Transverse colon (tissue), 4 donors: ENCODE results near the gene CASP2. TPM values are rescaled to one million over a fixed set of nuclear protein-coding genes. Genes with fewer than 3 reads are reported as not detected.

Experiments
- DNase-seq: peaks from one replicate; pipeline ENCODE4 v3.0.0-alpha.2; 2019
- H3K27ac ChIP-seq, 4 donors: fragments of 200-600 bp; sonication (generic); 2 replicates each; pipeline ENCODE4 v1.5.1; 2016 to 2018; ENCODE audit warnings: inconsistent platforms in 4 of 4
- H3K27me3 ChIP-seq: fragments of 200-600 bp; sonication (generic); 2 replicates; pipeline ENCODE4 v1.5.1; 2017; ENCODE audit warnings: inconsistent platforms
- H3K36me3 ChIP-seq, 4 donors: fragments of 200-600 bp; sonication (generic); 2 replicates each; pipeline ENCODE4 v1.5.1; 2017 to 2019; ENCODE audit warnings: inconsistent platforms in 4 of 4
- H3K4me1 ChIP-seq, 4 donors: fragments of 200-600 bp; sonication (generic); 2 replicates each; pipeline ENCODE4 v1.5.1; 2017 to 2020; ENCODE audit warnings: inconsistent platforms in 4 of 4
- H3K4me3 ChIP-seq, 4 donors: fragments of 200-600 bp; sonication (generic); 1 replicate in 1 of 4; 2 replicates in 3 of 4; pipeline versions ENCODE4 v1.5.1 to v1.6.1; 2017 to 2019; ENCODE audit warnings: inconsistent platforms in 4 of 4
- H3K9me3 ChIP-seq, 2 donors: fragments of 200-600 bp; sonication (generic); 2 replicates each; pipeline ENCODE4 v1.5.1; 2017 to 2019; ENCODE audit warnings: inconsistent platforms in 2 of 2
- CTCF ChIP-seq, 5 experiments: fragments of 200-600 bp in 3 of 5; fragments of 450-650 bp in 2 of 5; sonication (generic) in 3 of 5; IDR thresholded peaks; 1 replicate in 2 of 5; 2 replicates in 3 of 5; pipeline ENCODE4 v1.5.1; 2016 to 2017; ENCODE audit warnings: antibody characterized with exemption in 5 of 5, inconsistent platforms in 3 of 5, mild to moderate bottlenecking in 2 of 5, moderate library complexity in 1 of 5
- EP300 ChIP-seq: sonication (generic); formaldehyde crosslinking; IDR thresholded peaks from one replicate; pipeline ENCODE4 v1.6.1; 2017; ENCODE audit warnings: antibody characterized with exemption, low read depth
- POLR2A ChIP-seq: fragments of 450-650 bp; IDR thresholded peaks from one replicate; pipeline ENCODE4 v1.6.1; 2016; ENCODE audit warnings: antibody characterized with exemption, mild to moderate bottlenecking, moderate library complexity
- POLR2AphosphoS5 ChIP-seq, 3 donors: sonication (generic); formaldehyde crosslinking; IDR thresholded peaks; one replicate each; pipeline ENCODE4 v1.6.1; 2016; ENCODE audit warnings: antibody characterized with exemption in 3 of 3
- WGBS, 2 donors: methylation state at CpG; one replicate each; pipeline ENCODE4 v1.1.5; 2018; ENCODE audit warnings: low coverage in 1 of 2; 5-methylcytosine and 5-hydroxymethylcytosine counted together
- in situ Hi-C, 4 donors: fragments of 200-750 bp; cut with MboI; loops; one replicate each; pipeline versions ENCODE4 v1.15.0 to v1.15.1; 2017; ENCODE audit warnings: low sequenced_read_pairs in 3 of 4, low pct_ligation_motif_present in 1 of 4, low pct_unique_long_range_greater_than_20kb in 1 of 4
- intact Hi-C: fragments of 100-400 bp; cut with DNase I; formaldehyde crosslinking; loops from one replicate; pipeline ENCODE4 v1.15.1; 2023; ENCODE audit warnings: low total_unique reads
- total RNA-seq, 4 donors: library from RNA; depleted of rRNA; stranded (reverse); fragments of >200 nt; gene quantifications; one replicate each; pipeline ENCODE4 v1.1.0, GENCODE V29; 2016

Gene CASP2
- total RNA-seq, 4 donors from 2014 or later: 13.5 to 38.9 (median 17.6) TPM

GRCh38 chr7:143269251-143269650 lies 18.9 kb upstream of the CASP2 start:
- in situ Hi-C loops: no loop called here
- H3K4me3 ChIP-seq: no peak overlapping the region
- H3K9me3 ChIP-seq: no peaks in the 10 kb centered on the region
- peaks cover 0 to 17% (median 7%) of the 10 kb centered on the region in 4 donors for H3K36me3 ChIP-seq
- TF ChIP-seq POLR2A (no peak), POLR2AphosphoS5 (IDR thresholded peaks at IDR 0.05) (no peak), EP300 (no peak), CTCF (IDR thresholded peaks at IDR 0.05) (no peak)
- peak overlapping the region; percentile 68 to 80 (median 70) for H3K27ac ChIP-seq
- H3K4me1 ChIP-seq: peaks cover 8 to 39% (median 28%) of the 10 kb centered on the region in 4 donors
- intact Hi-C loops: no loop called here
- WGBS, 2 donors: 52% methylated on average over 5 of the region's 5 CpGs; no CpG with 5 or more reads in 1 of the 2 donors
- H3K27me3 ChIP-seq: no peaks in the 10 kb centered on the region
- peak; percentile 72 for DNase-seq

GRCh38 chr7:143271240-143271639 lies 16.9 kb upstream of the CASP2 start:
- Histone ChIP-seq H3K9me3 (no peaks in the 10 kb centered on the region), H3K27me3 (no peaks in the 10 kb centered on the region), H3K4me3 (no peak overlapping the region), H3K27ac (no peak overlapping the region), H3K36me3 (peaks cover 0 to 17% (median 7%) of the 10 kb centered on the region in 4 donors), H3K4me1 (peaks cover 0 to 26% (median 17%) of the 10 kb centered on the region in 4 donors)
- in situ Hi-C loops: no loop called here
- no peak for TF ChIP-seq EP300
- DNase-seq: no peak
- intact Hi-C loops: no loop called here
- WGBS, 2 donors: 60 to 70% methylated on average over 1 of the region's 1 CpG

- Histone ChIP-seq H3K4me3 (no peak overlapping the region), H3K27me3 (no peaks in the 10 kb centered on the region), H3K27ac (no peak overlapping the region), H3K9me3 (no peaks in the 10 kb centered on the region), H3K4me1 (peaks cover 0 to 20% (median 14%) of the 10 kb centered on the region in 4 donors), H3K36me3 (peaks cover 0 to 7% (median 3%) of the 10 kb centered on the region in 4 donors)
- WGBS, 2 donors: 88 to 93% methylated on average over 2 of the region's 2 CpGs
- TF ChIP-seq POLR2AphosphoS5 (IDR thresholded peaks at IDR 0.05): no peak
- no peak for TF ChIP-seq EP300
- TF ChIP-seq CTCF (IDR thresholded peaks at IDR 0.05): no peak
- no peak for TF ChIP-seq POLR2A
- in situ Hi-C loops: no loop called here
- intact Hi-C loops: no loop called here
- no peak for DNase-seq
Measured at GRCh38 chr7:143272871-143273270, 15.3 kb upstream of the CASP2 start.

GRCh38 chr7:143279186-143280098 lies 8.7 kb upstream of the CASP2 start:
- H3K4me1 ChIP-seq: peaks cover 8 to 33% (median 22%) of the 10 kb centered on the region in 4 donors
- no peak for TF ChIP-seq POLR2AphosphoS5 (IDR thresholded peaks at IDR 0.05)
- no peak for TF ChIP-seq CTCF (IDR thresholded peaks at IDR 0.05)
- TF ChIP-seq POLR2A: no peak
- no peak for TF ChIP-seq EP300
- in situ Hi-C loops: no loop called here
- no peaks in the 10 kb centered on the region for H3K9me3 ChIP-seq
- 28 to 33% methylated on average over 3 to 8 of the region's 8 CpGs for WGBS, 2 donors
- peak overlapping the region; percentile 30 to 69 (median 56) for H3K27ac ChIP-seq
- H3K4me3 ChIP-seq: no peak overlapping the region
- DNase-seq: no peak
- intact Hi-C loops: no loop called here
- no peaks in the 10 kb centered on the region for H3K36me3 ChIP-seq
- no peaks in the 10 kb centered on the region for H3K27me3 ChIP-seq
